Chondrocyte (in vitro differentiated cells): ENCODE data around the gene NSG1. TPM values are rescaled to one million over a fixed set of nuclear protein-coding genes. Genes with fewer than 3 reads are reported as not detected.

Experiments
- DNase-seq: peaks from one replicate; pipeline ENCODE4 v3.0.0; 2021; ENCODE audit warnings: mixed read lengths, low spot score
- H3K27ac Mint-ChIP-seq: one replicate; pipeline ENCODE4 v1.8.0; 2021; ENCODE audit warnings: mild to moderate bottlenecking, moderate library complexity, mixed read lengths; ENCODE audit not compliant: unreplicated experiment
- H3K27me3 Mint-ChIP-seq: 2 replicates; pipeline ENCODE4 v1.8.0; 2021; ENCODE audit warnings: low read depth, mixed read lengths
- H3K36me3 Mint-ChIP-seq: 2 replicates; pipeline ENCODE4 v1.8.0; 2021; ENCODE audit warnings: low read depth, mixed read lengths
- H3K4me1 Mint-ChIP-seq: 2 replicates; pipeline ENCODE4 v1.8.0; 2021; ENCODE audit warnings: low read depth, mild to moderate bottlenecking, mixed read lengths
- H3K4me3 Mint-ChIP-seq: one replicate; pipeline ENCODE4 v1.8.0; 2021; ENCODE audit warnings: mild to moderate bottlenecking, moderate library complexity, mixed read lengths; ENCODE audit not compliant: unreplicated experiment
- H3K9me3 Mint-ChIP-seq: 2 replicates; pipeline ENCODE4 v1.8.0; 2021; ENCODE audit warnings: low read depth, mixed read lengths
- total RNA-seq: library from RNA; stranded (reverse); gene quantifications from 3 replicates; pipeline ENCODE4 v1.2.1, GENCODE V29; 2021
- TF ChIP-seq, protein P1 (sequence below): fragments of 200-600 bp; sonication (generic); IDR thresholded peaks from 2 replicates; pipeline ENCODE4 v1.5.0; 2021; ENCODE audit warnings: antibody characterized with exemption, mild to moderate bottlenecking, moderate library complexity

Gene NSG1
- total RNA-seq, 1 donor from 2014 or later = 0.42 TPM

GRCh38 chr4:4446434-4446833, 59.5 kb downstream of the NSG1 start:
- H3K4me1 Mint-ChIP-seq = peaks cover 15% of the 10 kb centered on the region
- DNase-seq = no peak
- no peaks in the 10 kb centered on the region for H3K36me3 Mint-ChIP-seq
- H3K27ac Mint-ChIP-seq = no peak overlapping the region
- no peaks in the 10 kb centered on the region for H3K27me3 Mint-ChIP-seq
- TF ChIP-seq, protein P1, sequence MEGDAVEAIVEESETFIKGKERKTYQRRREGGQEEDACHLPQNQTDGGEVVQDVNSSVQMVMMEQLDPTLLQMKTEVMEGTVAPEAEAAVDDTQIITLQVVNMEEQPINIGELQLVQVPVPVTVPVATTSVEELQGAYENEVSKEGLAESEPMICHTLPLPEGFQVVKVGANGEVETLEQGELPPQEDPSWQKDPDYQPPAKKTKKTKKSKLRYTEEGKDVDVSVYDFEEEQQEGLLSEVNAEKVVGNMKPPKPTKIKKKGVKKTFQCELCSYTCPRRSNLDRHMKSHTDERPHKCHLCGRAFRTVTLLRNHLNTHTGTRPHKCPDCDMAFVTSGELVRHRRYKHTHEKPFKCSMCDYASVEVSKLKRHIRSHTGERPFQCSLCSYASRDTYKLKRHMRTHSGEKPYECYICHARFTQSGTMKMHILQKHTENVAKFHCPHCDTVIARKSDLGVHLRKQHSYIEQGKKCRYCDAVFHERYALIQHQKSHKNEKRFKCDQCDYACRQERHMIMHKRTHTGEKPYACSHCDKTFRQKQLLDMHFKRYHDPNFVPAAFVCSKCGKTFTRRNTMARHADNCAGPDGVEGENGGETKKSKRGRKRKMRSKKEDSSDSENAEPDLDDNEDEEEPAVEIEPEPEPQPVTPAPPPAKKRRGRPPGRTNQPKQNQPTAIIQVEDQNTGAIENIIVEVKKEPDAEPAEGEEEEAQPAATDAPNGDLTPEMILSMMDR = no peak
- no peak overlapping the region for H3K4me3 Mint-ChIP-seq
- no peaks in the 10 kb centered on the region for H3K9me3 Mint-ChIP-seq

GRCh38 chr4:4455210-4455865, 68.4 kb downstream of the NSG1 start:
- peaks cover 37% of the 10 kb centered on the region for H3K36me3 Mint-ChIP-seq
- no peaks in the 10 kb centered on the region for H3K27me3 Mint-ChIP-seq
- TF ChIP-seq, protein P1 = no peak
- H3K4me3 Mint-ChIP-seq = no peak overlapping the region
- DNase-seq = no peak
- H3K27ac Mint-ChIP-seq = no peak overlapping the region
- peaks cover 6% of the 10 kb centered on the region for H3K4me1 Mint-ChIP-seq
- peaks cover 5% of the 10 kb centered on the region for H3K9me3 Mint-ChIP-seq

GRCh38 chr4:4456351-4456750, 69.4 kb downstream of the NSG1 start:
- Mint-ChIP-seq H3K27me3 (no peaks in the 10 kb centered on the region), H3K9me3 (peaks cover 5% of the 10 kb centered on the region), H3K36me3 (peaks cover 37% of the 10 kb centered on the region), H3K27ac (no peak overlapping the region), H3K4me1 (peaks cover 6% of the 10 kb centered on the region), H3K4me3 (no peak overlapping the region)
- DNase-seq = no peak
- TF ChIP-seq, protein P1 = no peak

DNA sequence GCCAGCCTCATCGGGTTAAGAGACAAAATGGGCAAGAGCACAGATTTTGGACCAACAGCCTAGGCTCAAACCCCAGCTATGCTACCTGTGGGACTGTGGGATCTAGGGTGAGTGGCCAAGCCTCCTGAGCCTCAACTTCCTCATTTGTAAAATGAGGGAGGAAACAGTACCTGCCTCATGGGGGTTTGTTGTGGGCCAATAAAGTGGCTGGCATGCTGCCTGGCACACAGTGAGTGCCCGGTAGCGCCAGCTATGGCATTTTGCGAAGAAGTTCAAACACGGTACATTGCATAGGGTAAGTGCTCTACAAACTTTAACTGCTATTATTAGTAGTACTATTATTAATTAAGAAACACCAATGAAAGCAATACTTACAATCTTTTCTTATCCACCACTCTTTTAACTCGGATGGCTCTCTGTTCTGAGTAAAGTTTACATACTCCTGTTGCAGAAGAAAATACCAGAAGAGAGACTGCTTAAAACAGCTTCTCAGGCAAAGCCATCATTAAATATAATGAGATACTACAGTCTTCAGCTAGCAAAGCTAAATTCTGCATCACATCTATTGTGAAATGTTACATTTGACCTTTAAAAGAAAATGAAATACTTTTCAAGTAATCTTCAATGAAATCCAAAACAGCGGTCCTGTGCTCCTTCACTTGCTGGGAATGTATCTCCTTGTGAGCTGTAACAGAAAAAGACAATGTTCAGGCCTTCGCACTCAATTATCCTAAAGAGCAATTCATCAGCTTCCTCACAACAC, 70.1 kb downstream of the NSG1 start:
- no peak overlapping the region for H3K4me3 Mint-ChIP-seq
- H3K4me1 Mint-ChIP-seq = peaks cover 6% of the 10 kb centered on the region
- no peak overlapping the region for H3K27ac Mint-ChIP-seq
- peaks cover 5% of the 10 kb centered on the region for H3K9me3 Mint-ChIP-seq
- peaks cover 36% of the 10 kb centered on the region for H3K36me3 Mint-ChIP-seq
- no peak for DNase-seq
- TF ChIP-seq, protein P1 = no peak
- H3K27me3 Mint-ChIP-seq = no peaks in the 10 kb centered on the region

DNA sequence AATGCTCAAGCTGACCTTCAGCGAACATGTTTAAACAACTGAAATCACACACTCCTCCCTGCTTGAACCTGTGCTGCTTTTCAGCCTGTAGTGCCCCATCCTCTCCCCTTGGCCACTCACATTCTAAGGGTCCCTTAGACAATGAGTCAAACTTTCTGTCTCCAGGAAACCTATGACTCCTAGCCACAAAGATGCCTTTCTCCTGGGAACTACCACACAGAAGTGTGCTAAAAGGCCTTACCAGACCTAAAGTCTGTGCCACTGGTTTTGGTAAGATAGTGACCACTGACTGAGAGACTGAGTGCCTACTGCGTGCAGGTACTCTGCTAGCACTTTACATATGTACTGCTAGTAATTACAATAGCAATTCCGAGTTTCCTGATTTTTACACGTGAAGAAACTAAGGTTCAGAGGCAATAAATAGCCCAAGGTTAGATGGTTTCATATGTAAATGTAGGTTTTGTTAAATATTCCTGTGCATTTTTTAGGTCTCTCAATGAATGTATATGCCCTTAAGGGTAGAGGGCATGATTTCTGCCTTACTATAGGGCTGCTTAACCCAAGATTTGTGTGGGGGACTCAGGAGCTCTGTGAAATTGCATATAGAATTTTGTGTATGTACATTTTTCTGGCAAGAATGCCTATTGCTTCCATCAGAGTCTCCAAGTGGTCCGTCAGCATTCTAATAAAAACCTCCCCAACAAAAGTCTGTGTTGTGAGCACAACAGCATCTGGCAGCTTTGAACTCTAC, 71.1 kb downstream of the NSG1 start:
- Mint-ChIP-seq H3K36me3 (peaks cover 28% of the 10 kb centered on the region), H3K27ac (no peak overlapping the region), H3K27me3 (no peaks in the 10 kb centered on the region), H3K9me3 (no peaks in the 10 kb centered on the region), H3K4me1 (peaks cover 8% of the 10 kb centered on the region), H3K4me3 (no peak overlapping the region)
- DNase-seq = no peak
- TF ChIP-seq, protein P1 = no peak
